B cell (primary cell): ENCODE data around the gene VSTM2B. TPM values are rescaled to one million over a fixed set of nuclear protein-coding genes. Genes with fewer than 3 reads are reported as not detected.

ENCODE experiments used
- ATAC-seq: fragments of 200-7000 bp; cut with Tn5 transposase; one replicate; pipeline ENCODE4 v1.10.0; 2021; ENCODE audit warnings: low read depth, mild to moderate bottlenecking, moderate number of reproducible peaks, moderate library complexity
- CTCF ChIA-PET: fragments of 350-600 bp; sonication (Branson Sonifier 250); formaldehyde crosslinking; loops from one replicate; lab custom pipeline; 2021; ENCODE audit warnings: antibody characterized with exemption, inconsistent platforms; lab: Charles Lee
- POLR2A ChIA-PET: fragments of 350-600 bp; sonication (Branson Sonifier 250); formaldehyde crosslinking; loops from one replicate; lab custom pipeline; 2021; ENCODE audit warnings: antibody characterized with exemption; lab: Charles Lee
- DNase-seq: peaks from one replicate; pipeline ENCODE4 v3.0.0; 2013
- H2AFZ ChIP-seq: 2 replicates; pipeline ENCODE4 v1.6.1; 2012; ENCODE audit warnings: mild to moderate bottlenecking, low read depth, low read length; ENCODE audit not compliant: insufficient read depth, poor library complexity, severe bottlenecking
- H3K27ac ChIP-seq, 2 donors: 1 replicate in 1 of 2; 2 replicates in 1 of 2; pipeline ENCODE4 v1.5.1; 2012 to 2013; ENCODE audit warnings: low read length in 2 of 2, mild to moderate bottlenecking in 2 of 2, moderate library complexity in 1 of 2
- H3K27me3 ChIP-seq, 4 experiments: fragments of 200-600 bp in 1 of 4; sonication (generic) in 1 of 4; replicated peaks in 1 of 4; 1 replicate in 2 of 4; 2 replicates in 2 of 4; pipeline versions ENCODE4 v1.6.1 to v1.7.0; 2013 to 2016; ENCODE audit warnings: low read length in 3 of 4, mild to moderate bottlenecking in 2 of 4, mixed read lengths in 1 of 4, moderate library complexity in 1 of 4; ENCODE audit not compliant: insufficient read depth in 4 of 4, control insufficient read depth in 3 of 4; ENCODE audit errors: control extremely low read depth in 1 of 4
- H3K36me3 ChIP-seq, 2 experiments: replicated peaks in 1 of 2; 1 replicate in 1 of 2; 2 replicates in 1 of 2; pipeline versions ENCODE4 v1.6.1 to v1.7.1; 2013; ENCODE audit warnings: low read length in 1 of 2; ENCODE audit not compliant: insufficient read depth in 2 of 2, control insufficient read depth in 1 of 2; ENCODE audit errors: control extremely low read depth in 1 of 2, extremely low read depth in 1 of 2
- H3K4me1 ChIP-seq, 2 donors: fragments of 200-600 bp in 1 of 2; sonication (generic) in 1 of 2; 1 replicate in 1 of 2; 2 replicates in 1 of 2; pipeline versions ENCODE4 v1.5.1 to v1.6.1; 2013 to 2017; ENCODE audit warnings: low read length in 2 of 2; ENCODE audit not compliant: control insufficient read depth in 2 of 2, insufficient read depth in 2 of 2
- H3K4me2 ChIP-seq: replicated peaks from 2 replicates; pipeline ENCODE3; 2012; ENCODE audit warnings: mild to moderate bottlenecking, low read depth, low read length; ENCODE audit not compliant: poor library complexity, severe bottlenecking
- H3K4me3 ChIP-seq, 5 experiments: fragments of 200-600 bp in 1 of 5; sonication (generic) in 1 of 5; 1 replicate in 3 of 5; 2 replicates in 2 of 5; pipeline versions ENCODE4 v1.5.1 to v1.7.0; 2011 to 2016; ENCODE audit warnings: low read length in 4 of 5, mild to moderate bottlenecking in 4 of 5, low read depth in 2 of 5, control low read depth in 1 of 5, moderate library complexity in 1 of 5; ENCODE audit not compliant: insufficient read depth in 1 of 5; ENCODE audit errors: control extremely low read depth in 1 of 5, extremely low read depth in 1 of 5
- H3K79me2 ChIP-seq: fragments of 200-600 bp; sonication (generic); one replicate; pipeline ENCODE4 v1.6.0; 2016; ENCODE audit warnings: low read length; ENCODE audit not compliant: control insufficient read depth, insufficient read depth
- H3K9ac ChIP-seq: fragments of 200-600 bp; sonication (generic); 2 replicates; pipeline ENCODE4 v1.6.1; 2017; ENCODE audit warnings: mild to moderate bottlenecking, low read length, moderate library complexity
- H3K9me3 ChIP-seq, 3 donors: one replicate each; pipeline versions ENCODE4 v1.6.1 to v1.7.1; 2013; ENCODE audit warnings: low read length in 2 of 3; ENCODE audit not compliant: control insufficient read depth in 2 of 3, insufficient read depth in 1 of 3; ENCODE audit errors: control extremely low read depth in 1 of 3
- H4K20me1 ChIP-seq: 2 replicates; pipeline ENCODE4 v1.6.0; 2012; ENCODE audit warnings: mild to moderate bottlenecking, low read length; ENCODE audit not compliant: insufficient read depth, control insufficient read depth, poor library complexity, severe bottlenecking
- H3K27ac Mint-ChIP-seq: one replicate; pipeline ENCODE4 v1.8.0; 2021; ENCODE audit warnings: mixed read lengths
- H3K27me3 Mint-ChIP-seq: one replicate; pipeline ENCODE4 v1.8.0; 2021; ENCODE audit warnings: mixed read lengths
- H3K4me1 Mint-ChIP-seq: one replicate; pipeline ENCODE4 v1.8.0; 2021; ENCODE audit warnings: mixed read lengths
- H3K4me3 Mint-ChIP-seq: one replicate; pipeline ENCODE4 v1.8.0; 2021; ENCODE audit warnings: mixed read lengths
- H3K9me3 Mint-ChIP-seq: one replicate; pipeline ENCODE4 v1.8.0; 2022; ENCODE audit warnings: mixed read lengths; ENCODE audit not compliant: insufficient read depth
- CTCF ChIP-seq: fragments of 200-600 bp; IDR thresholded peaks from one replicate; pipeline ENCODE4 v1.8.0; 2022; ENCODE audit warnings: antibody characterized with exemption, mild to moderate bottlenecking
- EZH2 ChIP-seq: IDR thresholded peaks from 2 replicates; pipeline ENCODE4 v1.6.1; 2012; ENCODE audit warnings: borderline replicate concordance, low read depth, mild to moderate bottlenecking, moderate library complexity, low read length; ENCODE audit not compliant: insufficient read depth, poor library complexity, severe bottlenecking
- WGBS: methylation state at CpG from one replicate; pipeline ENCODE4 v1.1.5; 2013; ENCODE audit warnings: missing lambda C conversion rate; ENCODE audit not compliant: insufficient coverage; 5-methylcytosine and 5-hydroxymethylcytosine counted together
- intact Hi-C: fragments of 100-400 bp; cut with micrococcal nuclease; formaldehyde crosslinking; loops from one replicate; pipeline ENCODE4 v1.10.0; 2022
- polyA plus RNA-seq: library from polyadenylated mRNA; depleted of rRNA; stranded (reverse); fragments of >200 nt; gene quantifications from 2 replicates; pipeline ENCODE4 v1.2.3, GENCODE V29; 2012
- total RNA-seq, 2 donors: library from RNA; stranded (reverse); fragments of 120-200 nt in 1 of 2; gene quantifications; 1 replicate in 1 of 2; 2 replicates in 1 of 2; pipeline versions ENCODE4 v1.2.3 to v1.2.4, GENCODE V29; 2013 to 2022

Gene VSTM2B
- total and polyA plus RNA-seq, 2 donors (not counting 1 experiment from before 2014, with no cell fraction given) = not detected

GRCh38 chr19:29612121-29612520 is 86.3 kb downstream of the VSTM2B start:
- no peak overlapping the region for H3K4me2 ChIP-seq
- Mint-ChIP-seq H3K9me3 (no peaks in the 10 kb centered on the region), H3K27ac (peak overlapping the region; percentile 83), H3K4me3 (no peak overlapping the region), H3K27me3 (no peaks in the 10 kb centered on the region), H3K4me1 (peaks cover 20% of the 10 kb centered on the region)
- ChIA-PET POLR2A (no interaction called here), CTCF (interaction anchor here (0.6 to 10.7 kb wide), 8 partner anchors 13 to 116 kb away, joined by 3 to 273 read pairs (median 24); partner anchors contain the start of genes C19orf12 and PLEKHF1)
- H3K4me3 ChIP-seq = no peak overlapping the region
- no peaks in the 10 kb centered on the region for H4K20me1 ChIP-seq
- H3K9ac ChIP-seq = no peak overlapping the region
- no peaks in the 10 kb centered on the region for H3K9me3 ChIP-seq
- TF ChIP-seq EZH2 (no peak), CTCF (no peak)
- H3K27ac ChIP-seq = peak overlapping the region in 1 of 2 donors; percentile 91
- intact Hi-C loops = no loop called here
- peaks cover 2 to 70% of the 10 kb centered on the region in 2 experiments for H3K36me3 ChIP-seq
- WGBS = 98% methylated on average over 7 of the region's 9 CpGs
- ATAC-seq (no peak), DNase-seq (no peak)
- H3K27me3 ChIP-seq = no peaks in the 10 kb centered on the region
- peaks cover 10% of the 10 kb centered on the region for H3K79me2 ChIP-seq
- no peak overlapping the region for H2AFZ ChIP-seq
- H3K4me1 ChIP-seq = peaks cover 9 to 19% of the 10 kb centered on the region in 2 donors

GRCh38 chr19:29612801-29613595 is 87.2 kb downstream of the VSTM2B start:
- Histone ChIP-seq H4K20me1 (no peaks in the 10 kb centered on the region), H3K27me3 (no peaks in the 10 kb centered on the region), H3K4me1 (peaks cover 9 to 18% of the 10 kb centered on the region in 2 donors), H3K9ac (no peak overlapping the region), H3K27ac (no peak overlapping the region), H2AFZ (no peak overlapping the region), H3K4me3 (no peak overlapping the region), H3K36me3 (peaks cover 2 to 70% of the 10 kb centered on the region in 2 experiments), H3K79me2 (peaks cover 7% of the 10 kb centered on the region), H3K9me3 (no peaks in the 10 kb centered on the region), H3K4me2 (no peak overlapping the region)
- Mint-ChIP-seq H3K27me3 (no peaks in the 10 kb centered on the region), H3K4me3 (no peak overlapping the region), H3K9me3 (no peaks in the 10 kb centered on the region), H3K4me1 (peaks cover 18% of the 10 kb centered on the region), H3K27ac (peak overlapping the region; percentile 43)
- intact Hi-C loops = no loop called here
- CTCF ChIA-PET = interaction anchor here (7.7 to 10.7 kb wide), 2 partner anchors 52 to 100 kb away, joined by 116 to 273 read pairs; partner anchors contain the start of genes C19orf12 and PLEKHF1
- ATAC-seq = no peak
- POLR2A ChIA-PET = no interaction called here
- DNase-seq = no peak
- TF ChIP-seq EZH2 = no peak
- TF ChIP-seq CTCF = no peak
- WGBS = 96% methylated on average over 21 of the region's 21 CpGs
